BLaER1 treated with 17β-estradiol and CSF1 and Interleukin-3, amounts not matched to agents 10 nM and 100 nM (cell line): ENCODE measurements around the gene RGS18.
A peak's percentile ranks its signal among the peaks of the same experiment; 100 is the strongest.
"Not testable (repeated sequence)": the region's sequence is repeated elsewhere in the genome, so short reads cannot be mapped to it uniquely, and the experiment has no call there.

Experiments
- H3K27ac ChIP-seq, 11 experiments: shearing (Covaris generic); formaldehyde crosslinking; 2 replicates each; pipeline ENCODE4 v1.8.1; 2022
- H3K27me3 ChIP-seq, 11 experiments: shearing (Covaris generic); formaldehyde crosslinking; 2 replicates each; pipeline ENCODE4 v1.8.1; 2022
- H3K36me3 ChIP-seq, 11 experiments: shearing (Covaris generic); formaldehyde crosslinking; 2 replicates each; pipeline ENCODE4 v1.8.1; 2022
- H3K4me1 ChIP-seq, 10 experiments: shearing (Covaris generic); formaldehyde crosslinking; 2 replicates each; pipeline ENCODE4 v1.8.1; 2022
- H3K4me2 ChIP-seq, 11 experiments: shearing (Covaris generic); formaldehyde crosslinking; 2 replicates each; pipeline ENCODE4 v1.8.1; 2022
- H3K4me3 ChIP-seq, 10 experiments: shearing (Covaris generic); formaldehyde crosslinking; 2 replicates each; pipeline ENCODE4 v1.8.1; 2022
- H3K9ac ChIP-seq, 11 experiments: shearing (Covaris generic); formaldehyde crosslinking; 2 replicates each; pipeline ENCODE4 v1.8.1; 2022
- H3K9me3 ChIP-seq, 11 experiments: shearing (Covaris generic); formaldehyde crosslinking; replicated peaks in 1 of 11; 2 replicates each; pipeline ENCODE4 v1.8.1; 2022
- H4K20me1 ChIP-seq, 11 experiments: shearing (Covaris generic); formaldehyde crosslinking; 2 replicates each; pipeline ENCODE4 v1.8.1; 2022
- Cebpa-rat ChIP-seq, 11 experiments: shearing (Covaris generic); IDR thresholded peaks; 2 replicates each; pipeline ENCODE4 v1.8.1; 2022

RGS18 gene

GRCh38 chr1:192158181-192158580 is at the start of gene RGS18:
RGS18 (plus strand) TSS chr1:192158462; CDS start chr1:192158638, 176 bp downstream.
- peaks cover 0 to 27% (median 6%) of the 10 kb centered on the region in 11 experiments; a peak in 10 of 22 replicates for H3K36me3 ChIP-seq
- H3K4me1 ChIP-seq = peaks cover 0 to 73% (median 45%) of the 10 kb centered on the region in 10 experiments; a peak in 15 of 20 replicates
- H3K27me3 ChIP-seq = no peaks in the 10 kb centered on the region
- peak within 1 kb of the TSS in 8 of 10 experiments; percentile 40 to 73 (median 61); a peak in 16 of 20 replicates for H3K4me3 ChIP-seq
- H3K9me3 ChIP-seq = peaks cover 0 to 24% (median 0%) of the 10 kb centered on the region in 11 experiments; a peak in 8 of 22 replicates
- no peaks in the 10 kb centered on the region for H4K20me1 ChIP-seq
- peak within 1 kb of the TSS in 9 of 11 experiments; percentile 51 to 89 (median 84); a peak in 17 of 22 replicates for H3K9ac ChIP-seq
- peak in 6 of 11 experiments; percentile 56 to 99 (median 92); a peak in 10 of 22 replicates for TF ChIP-seq Cebpa-rat (IDR thresholded peaks at IDR 0.05)
- H3K4me2 ChIP-seq = peak within 1 kb of the TSS in 9 of 11 experiments; percentile 23 to 93 (median 74); a peak in 17 of 22 replicates
- peak within 1 kb of the TSS; percentile 58 to 98 (median 94) for H3K27ac ChIP-seq

- no peak overlapping the region for H3K4me3 ChIP-seq
- no peak overlapping the region for H3K4me2 ChIP-seq
- no peaks in the 10 kb centered on the region for H3K36me3 ChIP-seq
- no peaks in the 10 kb centered on the region for H3K27me3 ChIP-seq
- no peaks in the 10 kb centered on the region for H3K4me1 ChIP-seq
- H3K9ac ChIP-seq = no peak overlapping the region
- no peak for TF ChIP-seq Cebpa-rat (IDR thresholded peaks at IDR 0.05)
- H3K9me3 ChIP-seq = peaks cover 0 to 7% (median 0%) of the 10 kb centered on the region in 11 experiments; a peak in 1 of 22 replicates
- H4K20me1 ChIP-seq = no peaks in the 10 kb centered on the region
- no peak overlapping the region for H3K27ac ChIP-seq
Observed at GRCh38 chr1:192109576-192109975, 48.7 kb upstream of the RGS18 start.

GRCh38 chr1:192115000-192115399 is 43.3 kb upstream of the RGS18 start:
- Histone ChIP-seq H3K9me3 (peaks cover 0 to 15% (median 0%) of the 10 kb centered on the region in 11 experiments; a peak in 4 of 22 replicates), H3K27ac (no peak overlapping the region), H4K20me1 (no peaks in the 10 kb centered on the region), H3K4me3 (no peak overlapping the region), H3K4me2 (no peak overlapping the region), H3K36me3 (no peaks in the 10 kb centered on the region), H3K27me3 (no peaks in the 10 kb centered on the region), H3K9ac (no peak overlapping the region), H3K4me1 (peaks cover 0 to 9% (median 5%) of the 10 kb centered on the region in 10 experiments; a peak in 10 of 20 replicates)
- TF ChIP-seq Cebpa-rat (IDR thresholded peaks at IDR 0.05) = no peak

- Histone ChIP-seq H3K36me3 (no peaks in the 10 kb centered on the region), H4K20me1 (no peaks in the 10 kb centered on the region), H3K4me1 (peaks cover 0 to 9% (median 5%) of the 10 kb centered on the region in 10 experiments; a peak in 10 of 20 replicates), H3K27me3 (no peaks in the 10 kb centered on the region), H3K27ac (no peak overlapping the region), H3K9ac (no peak overlapping the region), H3K9me3 (peaks cover 0 to 25% (median 0%) of the 10 kb centered on the region in 11 experiments; a peak in 4 of 22 replicates), H3K4me3 (no peak overlapping the region), H3K4me2 (peak overlapping the region in 9 of 11 experiments; percentile 5 to 30 (median 11); a peak in 6 of 22 replicates)
- no peak for TF ChIP-seq Cebpa-rat (IDR thresholded peaks at IDR 0.05)
Observed at GRCh38 chr1:192118881-192119405, 39.3 kb upstream of the RGS18 start.

GRCh38 chr1:192119701-192120100 is 38.6 kb upstream of the RGS18 start:
- H4K20me1 ChIP-seq = no peaks in the 10 kb centered on the region
- H3K9ac ChIP-seq = no peak overlapping the region
- no peak overlapping the region for H3K27ac ChIP-seq
- H3K27me3 ChIP-seq = no peaks in the 10 kb centered on the region
- no peaks in the 10 kb centered on the region for H3K36me3 ChIP-seq
- H3K4me2 ChIP-seq = peak overlapping the region in 8 of 11 experiments; percentile 5 to 30 (median 10); a peak in 4 of 22 replicates
- no peak overlapping the region for H3K4me3 ChIP-seq
- peaks cover 0 to 25% (median 0%) of the 10 kb centered on the region in 11 experiments; a peak in 4 of 22 replicates for H3K9me3 ChIP-seq
- peaks cover 0 to 9% (median 5%) of the 10 kb centered on the region in 10 experiments; a peak in 10 of 20 replicates for H3K4me1 ChIP-seq
- no peak for TF ChIP-seq Cebpa-rat (IDR thresholded peaks at IDR 0.05)

GRCh38 chr1:192122668-192123067 is 35.6 kb upstream of the RGS18 start:
- peaks cover 0 to 9% (median 5%) of the 10 kb centered on the region in 10 experiments; a peak in 10 of 20 replicates for H3K4me1 ChIP-seq
- no peak for TF ChIP-seq Cebpa-rat (IDR thresholded peaks at IDR 0.05)
- no peaks in the 10 kb centered on the region for H3K27me3 ChIP-seq
- peaks cover 0 to 10% (median 0%) of the 10 kb centered on the region in 11 experiments; a peak in 4 of 22 replicates for H3K9me3 ChIP-seq
- H3K4me3 ChIP-seq = no peak overlapping the region
- H3K27ac ChIP-seq = no peak overlapping the region
- H3K9ac ChIP-seq = no peak overlapping the region
- H4K20me1 ChIP-seq = no peaks in the 10 kb centered on the region
- H3K36me3 ChIP-seq = no peaks in the 10 kb centered on the region
- no peak overlapping the region for H3K4me2 ChIP-seq

GRCh38 chr1:192123212-192123611 is 35.0 kb upstream of the RGS18 start:
- Histone ChIP-seq H3K4me2 (no peak overlapping the region), H3K4me1 (peaks cover 0 to 9% (median 5%) of the 10 kb centered on the region in 10 experiments; a peak in 10 of 20 replicates), H3K4me3 (no peak overlapping the region), H3K36me3 (no peaks in the 10 kb centered on the region), H3K27ac (no peak overlapping the region), H3K9ac (no peak overlapping the region), H3K9me3 (peaks cover 0 to 10% (median 0%) of the 10 kb centered on the region in 11 experiments; a peak in 4 of 22 replicates), H4K20me1 (no peaks in the 10 kb centered on the region), H3K27me3 (no peaks in the 10 kb centered on the region)
- TF ChIP-seq Cebpa-rat (IDR thresholded peaks at IDR 0.05) = no peak

- Histone ChIP-seq H3K9ac (no peak overlapping the region), H3K27ac (no peak overlapping the region), H3K4me3 (no peak overlapping the region), H3K4me1 (no peaks in the 10 kb centered on the region), H3K27me3 (no peaks in the 10 kb centered on the region), H3K36me3 (no peaks in the 10 kb centered on the region), H3K9me3 (peaks cover 0 to 8% (median 0%) of the 10 kb centered on the region in 11 experiments; a peak in 4 of 22 replicates), H4K20me1 (no peaks in the 10 kb centered on the region), H3K4me2 (no peak overlapping the region)
- TF ChIP-seq Cebpa-rat (IDR thresholded peaks at IDR 0.05) = no peak
Observed at GRCh38 chr1:192126030-192126619, 32.1 kb upstream of the RGS18 start.

GRCh38 chr1:192130175-192130574 is 28.1 kb upstream of the RGS18 start:
- Histone ChIP-seq H3K4me2 (no peak overlapping the region), H3K4me1 (peaks cover 0 to 11% (median 8%) of the 10 kb centered on the region in 10 experiments; a peak in 16 of 20 replicates), H3K27ac (no peak overlapping the region), H3K9me3 (peaks cover 0 to 6% (median 0%) of the 10 kb centered on the region in 11 experiments; a peak in 1 of 22 replicates), H4K20me1 (no peaks in the 10 kb centered on the region), H3K36me3 (no peaks in the 10 kb centered on the region), H3K4me3 (no peak overlapping the region), H3K27me3 (no peaks in the 10 kb centered on the region), H3K9ac (no peak overlapping the region)
- no peak for TF ChIP-seq Cebpa-rat (IDR thresholded peaks at IDR 0.05)

GRCh38 chr1:192130865-192131264 is 27.4 kb upstream of the RGS18 start:
- H3K4me2 ChIP-seq, H3K9ac ChIP-seq, H4K20me1 ChIP-seq, H3K36me3 ChIP-seq, H3K4me3 ChIP-seq, H3K9me3 ChIP-seq, H3K27me3 ChIP-seq, H3K27ac ChIP-seq: not testable (repeated sequence)
- peaks cover 0 to 11% (median 8%) of the 10 kb centered on the region in 10 experiments; a peak in 16 of 20 replicates for H3K4me1 ChIP-seq
